Suprapubic skin (tissue), 4 donors: ENCODE measurements around the gene MR1.

Source experiments
- EP300 ChIP-seq: sonication (generic); formaldehyde crosslinking; IDR thresholded peaks from one replicate; pipeline ENCODE4 v1.6.1; 2017; ENCODE audit warnings: antibody characterized with exemption
- POLR2A ChIP-seq, 2 donors: fragments of 450-650 bp; IDR thresholded peaks; one replicate each; pipeline ENCODE4 v1.6.1; 2017; ENCODE audit warnings: antibody characterized with exemption in 2 of 2, mild to moderate bottlenecking in 2 of 2, moderate library complexity in 2 of 2
- POLR2AphosphoS5 ChIP-seq, 3 donors: sonication (generic); formaldehyde crosslinking; IDR thresholded peaks; one replicate each; pipeline ENCODE4 v1.6.1; 2017; ENCODE audit warnings: antibody characterized with exemption in 3 of 3
- TF ChIP-seq, protein P1 (sequence below), 2 donors: fragments of 200-600 bp in 1 of 2; fragments of 450-650 bp in 1 of 2; sonication (generic) in 1 of 2; IDR thresholded peaks; one replicate each; pipeline ENCODE4 v1.5.1; 2016 to 2019; ENCODE audit warnings: antibody characterized with exemption in 2 of 2, mild to moderate bottlenecking in 1 of 2, moderate library complexity in 1 of 2

DNA sequence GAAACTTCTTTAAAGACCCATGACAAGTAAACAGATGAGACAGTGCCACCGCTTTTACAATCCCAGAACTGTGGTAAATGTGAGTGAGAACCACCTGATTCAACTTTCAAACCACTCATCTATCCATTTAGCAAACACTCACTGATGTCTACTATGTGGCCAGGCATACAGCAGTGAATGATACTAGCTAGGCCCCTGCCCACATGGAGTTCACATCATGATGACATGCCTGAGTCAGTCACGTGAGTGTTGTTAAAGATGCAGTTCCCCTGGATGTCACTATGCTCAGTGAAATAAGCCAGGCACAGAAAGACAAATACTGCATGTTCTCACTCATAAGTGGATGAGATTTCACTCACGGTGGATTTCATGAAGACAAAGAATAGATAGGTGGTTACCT, 39.5 kb upstream of the MR1 start:
- TF ChIP-seq POLR2AphosphoS5 (IDR thresholded peaks at IDR 0.05), result no peak
- no peak for TF ChIP-seq POLR2A (IDR thresholded peaks at IDR 0.05)
- TF ChIP-seq, protein P1, sequence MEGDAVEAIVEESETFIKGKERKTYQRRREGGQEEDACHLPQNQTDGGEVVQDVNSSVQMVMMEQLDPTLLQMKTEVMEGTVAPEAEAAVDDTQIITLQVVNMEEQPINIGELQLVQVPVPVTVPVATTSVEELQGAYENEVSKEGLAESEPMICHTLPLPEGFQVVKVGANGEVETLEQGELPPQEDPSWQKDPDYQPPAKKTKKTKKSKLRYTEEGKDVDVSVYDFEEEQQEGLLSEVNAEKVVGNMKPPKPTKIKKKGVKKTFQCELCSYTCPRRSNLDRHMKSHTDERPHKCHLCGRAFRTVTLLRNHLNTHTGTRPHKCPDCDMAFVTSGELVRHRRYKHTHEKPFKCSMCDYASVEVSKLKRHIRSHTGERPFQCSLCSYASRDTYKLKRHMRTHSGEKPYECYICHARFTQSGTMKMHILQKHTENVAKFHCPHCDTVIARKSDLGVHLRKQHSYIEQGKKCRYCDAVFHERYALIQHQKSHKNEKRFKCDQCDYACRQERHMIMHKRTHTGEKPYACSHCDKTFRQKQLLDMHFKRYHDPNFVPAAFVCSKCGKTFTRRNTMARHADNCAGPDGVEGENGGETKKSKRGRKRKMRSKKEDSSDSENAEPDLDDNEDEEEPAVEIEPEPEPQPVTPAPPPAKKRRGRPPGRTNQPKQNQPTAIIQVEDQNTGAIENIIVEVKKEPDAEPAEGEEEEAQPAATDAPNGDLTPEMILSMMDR (IDR thresholded peaks at IDR 0.05), result no peak
- no peak for TF ChIP-seq EP300
